Kidney (tissue), 14 donors: ENCODE results near the gene RBCK1. TPM values are rescaled to one million over a fixed set of nuclear protein-coding genes. Genes with fewer than 3 reads are reported as not detected.

Experiments
- DNase-seq, 5 donors: peaks; one replicate each; pipeline ENCODE4 v3.0.0-alpha.2; 2013 to 2020
- FAIRE-seq: peaks from 2 replicates; lab custom pipeline; 2012; peaks lifted over from hg19 to GRCh38; lab: Jason Lieb, UNC
- H3K27ac ChIP-seq, 2 donors: one replicate each; pipeline ENCODE4 v1.7.0; 2013; ENCODE audit warnings: low read depth in 2 of 2, low read length in 2 of 2, inconsistent platforms in 1 of 2
- H3K27me3 ChIP-seq: one replicate; pipeline ENCODE4 v1.7.1; 2013; ENCODE audit warnings: low read length, inconsistent platforms; ENCODE audit not compliant: control insufficient read depth, insufficient read depth
- H3K36me3 ChIP-seq, 3 donors: one replicate each; pipeline versions ENCODE4 v1.7.0 to v1.7.1; 2013; ENCODE audit warnings: low read length in 3 of 3, control low read depth in 1 of 3, inconsistent platforms in 1 of 3; ENCODE audit not compliant: insufficient read depth in 3 of 3, control insufficient read depth in 2 of 3
- H3K4me1 ChIP-seq, 3 donors: one replicate each; pipeline versions ENCODE4 v1.7.0 to v1.7.1; 2013; ENCODE audit warnings: low read length in 3 of 3, inconsistent platforms in 1 of 3, low read depth in 1 of 3; ENCODE audit not compliant: control insufficient read depth in 2 of 3, insufficient read depth in 2 of 3
- H3K4me3 ChIP-seq, 3 donors: one replicate each; pipeline versions ENCODE4 v1.7.0 to v1.8.1; 2013; ENCODE audit warnings: low read length in 3 of 3, control low read depth in 1 of 3, inconsistent platforms in 1 of 3
- H3K9ac ChIP-seq, 3 donors: one replicate each; pipeline versions ENCODE4 v1.7.0 to v1.7.1; 2013; ENCODE audit warnings: low read length in 3 of 3, control low read depth in 1 of 3, inconsistent platforms in 1 of 3
- H3K9me3 ChIP-seq, 3 donors: one replicate each; pipeline versions ENCODE4 v1.7.0 to v1.7.1; 2013; ENCODE audit warnings: low read length in 3 of 3, control low read depth in 1 of 3, inconsistent platforms in 1 of 3; ENCODE audit not compliant: control insufficient read depth in 2 of 3, insufficient read depth in 1 of 3
- intact Hi-C: fragments of 100-400 bp; cut with DNase I; formaldehyde crosslinking; loops from one replicate; pipeline ENCODE4 v1.11.1; 2022
- polyA plus RNA-seq: library from polyadenylated mRNA; stranded (reverse); fragments of 350-450 nt; fragmentation: Illumina TruSeq; extraction: RNeasy Lipid Tissue Mini Kit (QIAGEN cat#74804); gene quantifications from one replicate; pipeline ENCODE4 v1.2.3, GENCODE V29; 2014; ENCODE audit warnings: low read depth, low replicate concordance; ENCODE audit not compliant: insufficient read depth
- total RNA-seq: library from RNA; stranded (reverse); fragmentation: NEBNext Ultra II Directional; extraction: Animal tissue kit (Norgen Biotek cat#: 25700); gene quantifications from one replicate; pipeline ENCODE4 v1.2.1, GENCODE V29; 2021
- TF ChIP-seq, protein P1 (sequence below): IDR thresholded peaks from 3 replicates; pipeline ENCODE4 v1.5.1; 2012; ENCODE audit warnings: mild to moderate bottlenecking, moderate library complexity, borderline replicate concordance; ENCODE audit not compliant: insufficient read depth; ENCODE audit errors: extremely low read depth
- donor health status: control.
- donor health status: control.
- donor health status: control.
- donor health status: control.
- donor health status: control.
- donor health status: DM: yes; HTN: yes; CAD: no.
- donor health status: Normal renal cell carcinoma (clear cell type).

RBCK1 gene
- total and polyA plus RNA-seq, 2 donors from 2014 or later = 73.0 to 93.6 TPM

DNA sequence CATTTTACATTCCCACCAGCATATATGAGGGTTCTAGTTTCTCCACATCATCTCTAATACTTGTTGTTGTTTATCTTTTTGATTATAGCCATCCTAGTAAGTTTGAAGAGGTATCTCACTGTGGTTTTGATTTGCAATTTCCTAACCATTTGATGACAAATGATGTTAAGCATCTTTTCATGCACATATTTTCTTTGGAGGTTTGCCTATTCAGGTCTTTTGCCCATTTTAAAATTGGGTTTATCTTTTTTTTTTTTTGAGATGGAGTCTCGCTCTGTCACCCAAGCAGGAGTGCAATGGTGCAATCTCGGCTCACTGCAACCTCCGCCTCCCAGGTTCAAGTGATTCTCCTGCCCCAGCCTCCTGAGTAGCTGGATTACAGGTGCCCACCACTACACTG lies 4.0 kb downstream of the RBCK1 start:
- no peak overlapping the region for H3K4me3 ChIP-seq
- H3K27ac ChIP-seq = no peak overlapping the region
- peaks cover 0 to 6% (median 3%) of the 10 kb centered on the region in 3 donors for H3K36me3 ChIP-seq
- TF ChIP-seq, protein P1, sequence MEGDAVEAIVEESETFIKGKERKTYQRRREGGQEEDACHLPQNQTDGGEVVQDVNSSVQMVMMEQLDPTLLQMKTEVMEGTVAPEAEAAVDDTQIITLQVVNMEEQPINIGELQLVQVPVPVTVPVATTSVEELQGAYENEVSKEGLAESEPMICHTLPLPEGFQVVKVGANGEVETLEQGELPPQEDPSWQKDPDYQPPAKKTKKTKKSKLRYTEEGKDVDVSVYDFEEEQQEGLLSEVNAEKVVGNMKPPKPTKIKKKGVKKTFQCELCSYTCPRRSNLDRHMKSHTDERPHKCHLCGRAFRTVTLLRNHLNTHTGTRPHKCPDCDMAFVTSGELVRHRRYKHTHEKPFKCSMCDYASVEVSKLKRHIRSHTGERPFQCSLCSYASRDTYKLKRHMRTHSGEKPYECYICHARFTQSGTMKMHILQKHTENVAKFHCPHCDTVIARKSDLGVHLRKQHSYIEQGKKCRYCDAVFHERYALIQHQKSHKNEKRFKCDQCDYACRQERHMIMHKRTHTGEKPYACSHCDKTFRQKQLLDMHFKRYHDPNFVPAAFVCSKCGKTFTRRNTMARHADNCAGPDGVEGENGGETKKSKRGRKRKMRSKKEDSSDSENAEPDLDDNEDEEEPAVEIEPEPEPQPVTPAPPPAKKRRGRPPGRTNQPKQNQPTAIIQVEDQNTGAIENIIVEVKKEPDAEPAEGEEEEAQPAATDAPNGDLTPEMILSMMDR = no peak
- intact Hi-C loops = no loop called here
- FAIRE-seq (no peak), DNase-seq (no peak)
- H3K27me3 ChIP-seq = no peaks in the 10 kb centered on the region
- peaks cover 0 to 18% (median 0%) of the 10 kb centered on the region in 3 donors for H3K4me1 ChIP-seq
- H3K9me3 ChIP-seq = no peaks in the 10 kb centered on the region
- H3K9ac ChIP-seq = no peak overlapping the region

DNA sequence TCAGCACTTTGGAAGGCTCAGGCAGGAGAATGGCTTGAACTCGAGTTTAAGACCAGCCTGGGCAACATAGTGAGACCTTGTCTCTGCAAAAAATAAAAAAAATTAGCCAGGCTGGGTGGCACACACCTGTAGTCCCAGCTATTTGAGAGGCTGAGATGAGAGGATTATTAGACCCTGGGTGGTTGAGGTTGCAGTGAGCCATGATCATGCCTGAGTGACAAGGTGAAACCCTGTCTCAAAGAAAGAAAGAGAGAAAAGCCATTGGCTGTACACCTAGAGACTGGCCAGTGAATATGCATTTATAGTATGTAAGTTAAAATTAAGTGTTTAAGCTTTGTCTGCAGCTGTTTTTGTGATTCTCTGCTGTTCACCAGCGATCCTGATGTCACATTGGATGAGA lies 6.1 kb downstream of the RBCK1 start:
- Histone ChIP-seq H3K4me1 (peaks cover 0 to 9% (median 0%) of the 10 kb centered on the region in 3 donors), H3K27ac (no peak overlapping the region), H3K36me3 (peaks cover 5 to 6% (median 5%) of the 10 kb centered on the region in 3 donors), H3K9ac (no peak overlapping the region), H3K9me3 (no peaks in the 10 kb centered on the region), H3K27me3 (no peaks in the 10 kb centered on the region), H3K4me3 (no peak overlapping the region)
- TF ChIP-seq, protein P1 = no peak
- DNase-seq (no peak), FAIRE-seq (no peak)
- intact Hi-C loops = no loop called here

DNA sequence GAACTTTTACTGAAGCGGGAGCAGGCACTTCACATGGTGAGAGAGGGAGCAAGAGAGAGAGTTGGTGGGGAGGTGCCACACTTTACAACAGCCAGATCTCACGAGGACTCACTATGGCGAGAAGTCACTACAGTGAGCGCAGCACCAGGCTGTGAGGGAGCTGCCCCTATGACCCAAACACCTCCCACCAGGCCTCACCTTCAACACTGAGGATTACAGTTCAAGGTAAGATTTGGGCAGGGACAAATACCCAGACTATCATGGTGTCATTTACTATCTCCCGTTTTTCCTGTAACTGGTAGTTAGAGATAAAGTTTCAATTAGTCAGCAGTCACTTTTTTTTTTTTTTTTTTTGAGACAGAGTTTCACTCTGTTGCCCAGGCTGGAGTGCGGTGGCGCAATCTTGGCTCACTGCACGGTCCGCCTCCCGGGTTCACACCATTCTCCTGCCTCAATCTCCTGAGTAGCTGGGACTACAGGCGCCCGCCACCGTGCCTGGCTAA lies 7.8 kb downstream of the RBCK1 start:
- H3K4me3 ChIP-seq = no peak overlapping the region
- H3K9ac ChIP-seq = no peak overlapping the region
- no peak overlapping the region for H3K27ac ChIP-seq
- no peaks in the 10 kb centered on the region for H3K9me3 ChIP-seq
- FAIRE-seq (no peak), DNase-seq (no peak)
- TF ChIP-seq, protein P1 = no peak
- H3K27me3 ChIP-seq = no peaks in the 10 kb centered on the region
- peaks cover 0 to 2% (median 0%) of the 10 kb centered on the region in 3 donors for H3K4me1 ChIP-seq
- intact Hi-C loops = no loop called here
- peaks cover 3 to 11% (median 7%) of the 10 kb centered on the region in 3 donors for H3K36me3 ChIP-seq
